Esophagus (tissue), 2 donors: ENCODE measurements around the gene NTMT1. TPM values are rescaled to one million over a fixed set of nuclear protein-coding genes. Genes with fewer than 3 reads are reported as not detected.

ENCODE experiments used
- H3K27ac ChIP-seq, 2 donors: one replicate each; pipeline ENCODE4 v1.5.1; 2013; ENCODE audit warnings: low read depth in 2 of 2, mild to moderate bottlenecking in 2 of 2, inconsistent platforms in 1 of 2, low read length in 1 of 2, moderate library complexity in 1 of 2
- H3K27me3 ChIP-seq, 2 donors: one replicate each; pipeline ENCODE4 v1.6.1; 2013; ENCODE audit warnings: low read length in 2 of 2, control low read depth in 1 of 2, mild to moderate bottlenecking in 1 of 2; ENCODE audit not compliant: insufficient read depth in 2 of 2, control insufficient read depth in 1 of 2
- H3K36me3 ChIP-seq, 2 donors: one replicate each; pipeline ENCODE4 v1.6.1; 2013; ENCODE audit warnings: low read length in 1 of 2; ENCODE audit not compliant: control insufficient read depth in 2 of 2, insufficient read depth in 2 of 2
- H3K4me1 ChIP-seq, 2 donors: one replicate each; pipeline ENCODE4 v1.6.1; 2013; ENCODE audit warnings: low read length in 1 of 2; ENCODE audit not compliant: control insufficient read depth in 2 of 2, insufficient read depth in 2 of 2
- H3K4me3 ChIP-seq, 2 donors: one replicate each; pipeline ENCODE4 v1.5.1; 2013; ENCODE audit warnings: low read length in 2 of 2, mild to moderate bottlenecking in 2 of 2, low read depth in 1 of 2, moderate library complexity in 1 of 2
- H3K9me3 ChIP-seq, 2 donors: one replicate each; pipeline ENCODE4 v1.6.1; 2013; ENCODE audit warnings: mild to moderate bottlenecking in 2 of 2, low read depth in 1 of 2, low read length in 1 of 2, moderate library complexity in 1 of 2; ENCODE audit not compliant: control insufficient read depth in 2 of 2, insufficient read depth in 1 of 2
- WGBS, 2 donors: extraction: QIAGEN DNeasy Blood & Tissue Kit; methylation state at CpG; one replicate each; pipeline ENCODE4 v1.1.7; 2013; 5-methylcytosine and 5-hydroxymethylcytosine counted together
- polyA plus RNA-seq, 2 donors: library from polyadenylated mRNA; stranded (reverse); fragments of 200-250 nt; gene quantifications; one replicate each; pipeline ENCODE4 v1.2.3, GENCODE V29; 2013
- donor health status: healthy with polysubstance abuse.
- donor health status: Bipolar disorder and iron deficiency.

Gene NTMT1, protein sequence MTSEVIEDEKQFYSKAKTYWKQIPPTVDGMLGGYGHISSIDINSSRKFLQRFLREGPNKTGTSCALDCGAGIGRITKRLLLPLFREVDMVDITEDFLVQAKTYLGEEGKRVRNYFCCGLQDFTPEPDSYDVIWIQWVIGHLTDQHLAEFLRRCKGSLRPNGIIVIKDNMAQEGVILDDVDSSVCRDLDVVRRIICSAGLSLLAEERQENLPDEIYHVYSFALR
- polyA plus RNA-seq: 10 to 100 TPM; 14.2 to 30.6 TPM

- 0 to 1% methylated on average over 54 to 55 of the region's 55 CpGs for WGBS, 2 donors
- H3K36me3 ChIP-seq: peaks cover 0 to 3% of the 10 kb centered on the region in 2 donors
- H3K27ac ChIP-seq: peak within 1 kb of the TSS; percentile 91 to 94
- no peaks in the 10 kb centered on the region for H3K27me3 ChIP-seq
- peaks cover 18% of the 10 kb centered on the region in 2 donors for H3K4me1 ChIP-seq
- peak within 1 kb of the TSS; percentile 74 to 86 for H3K4me3 ChIP-seq
- H3K9me3 ChIP-seq: no peaks in the 10 kb centered on the region
Observed at GRCh38 chr9:129626079-129626624, at the start of gene NTMT1. NTMT1 (plus strand) TSS chr9:129626163; CDS start chr9:129632704, 6,541 bp downstream.

DNA sequence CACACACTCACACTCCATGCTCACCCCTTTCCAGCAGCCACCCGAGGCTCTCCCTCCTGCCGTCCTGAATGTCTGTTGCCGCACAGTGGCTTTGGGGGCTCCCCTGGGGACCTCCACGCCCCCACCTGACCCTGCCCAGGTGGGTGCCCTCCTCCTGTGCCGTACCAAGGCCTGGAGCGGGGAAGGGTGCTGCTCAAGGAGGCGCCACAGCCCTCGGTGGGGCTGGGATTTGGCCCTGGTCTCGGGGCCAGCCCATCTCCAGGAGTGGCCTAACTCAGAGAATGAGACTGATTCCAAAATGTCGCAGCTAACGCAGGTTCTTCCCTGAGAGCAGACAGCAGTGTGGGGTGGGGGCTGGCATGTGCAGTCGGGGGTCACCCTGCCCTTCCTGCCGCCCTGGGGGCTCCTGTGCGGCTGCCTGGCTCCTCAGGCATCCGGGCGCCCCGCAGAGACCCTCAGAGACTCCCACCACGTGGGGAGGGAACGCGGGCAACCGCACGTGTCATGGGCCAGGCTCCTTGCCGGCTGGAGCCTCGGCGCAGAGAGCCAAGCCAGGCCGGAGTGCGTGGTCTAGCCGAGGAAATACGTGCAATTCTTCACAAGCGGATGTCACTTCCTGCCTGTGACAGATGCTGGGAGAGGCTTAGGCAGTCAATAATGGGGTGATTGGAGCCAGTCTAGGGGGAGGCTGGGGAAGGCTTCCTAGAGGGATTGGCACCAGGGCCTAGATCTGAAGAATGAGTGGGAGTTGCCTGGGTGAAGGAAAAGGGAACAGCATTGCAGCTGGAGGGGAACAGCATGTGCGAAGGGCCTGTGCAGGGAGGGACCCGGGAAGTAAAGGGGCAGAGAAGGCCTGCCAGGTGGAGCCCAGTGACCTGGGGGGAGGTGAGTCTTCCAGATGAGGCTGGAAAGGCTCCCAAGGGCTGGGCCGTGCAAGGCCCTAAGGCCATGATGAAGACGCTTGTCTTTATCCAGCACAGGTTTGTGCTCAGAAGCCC, 49.1 kb upstream of the NTMT1 start:
- H3K27ac ChIP-seq: no peak overlapping the region
- H3K4me1 ChIP-seq: peaks cover 0 to 10% of the 10 kb centered on the region in 2 donors
- no peaks in the 10 kb centered on the region for H3K27me3 ChIP-seq
- no peak overlapping the region for H3K4me3 ChIP-seq
- 70 to 76% methylated on average over 34 of the region's 34 CpGs for WGBS, 2 donors
- H3K9me3 ChIP-seq: peaks cover 0 to 2% of the 10 kb centered on the region in 2 donors
- H3K36me3 ChIP-seq: no peaks in the 10 kb centered on the region

- H3K4me1 ChIP-seq: peaks cover 0 to 2% of the 10 kb centered on the region in 2 donors
- H3K9me3 ChIP-seq: peaks cover 0 to 2% of the 10 kb centered on the region in 2 donors
- H3K27me3 ChIP-seq: no peaks in the 10 kb centered on the region
- WGBS, 2 donors: 89 to 91% methylated on average over 3 of the region's 3 CpGs
- H3K27ac ChIP-seq: no peak overlapping the region
- H3K36me3 ChIP-seq: no peaks in the 10 kb centered on the region
- no peak overlapping the region for H3K4me3 ChIP-seq
Observed at GRCh38 chr9:129579294-129579693, 46.7 kb upstream of the NTMT1 start.

DNA sequence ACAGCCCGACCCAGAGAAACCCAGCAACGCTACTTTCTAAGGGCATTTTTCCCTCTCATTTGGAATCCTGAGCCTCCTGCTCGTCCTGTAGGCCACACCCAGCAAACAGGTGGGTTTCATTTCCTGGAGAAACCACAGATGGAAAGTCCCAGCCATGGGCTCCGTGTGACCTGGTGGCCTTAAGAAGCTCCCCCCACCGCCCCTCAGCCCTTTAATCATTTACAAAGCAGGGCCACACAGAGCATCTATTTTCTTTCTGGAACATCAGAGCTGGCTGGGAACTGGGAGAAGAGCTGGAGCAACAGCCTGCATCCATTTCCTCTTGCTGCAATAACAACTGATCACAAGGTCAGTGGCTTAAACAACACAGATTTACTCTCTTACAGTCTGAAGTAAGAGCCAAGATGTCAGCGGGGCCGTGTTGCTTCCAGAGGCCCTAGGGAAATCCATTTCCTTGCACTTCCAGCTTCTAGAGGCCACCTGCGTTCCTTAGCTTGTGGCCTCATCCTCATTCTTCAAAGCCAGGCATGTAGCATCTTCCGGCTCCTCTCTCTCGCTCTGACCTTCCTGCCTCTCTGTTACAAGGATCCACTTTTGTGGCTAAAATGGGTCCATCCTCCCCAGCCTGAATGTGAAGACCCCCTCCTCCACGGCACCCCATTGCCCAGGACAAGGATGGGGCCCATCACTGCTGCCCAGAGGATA, 45.6 kb upstream of the NTMT1 start:
- Histone ChIP-seq H3K4me3 (no peak overlapping the region), H3K36me3 (no peaks in the 10 kb centered on the region), H3K27me3 (no peaks in the 10 kb centered on the region), H3K4me1 (peaks cover 0 to 2% of the 10 kb centered on the region in 2 donors), H3K27ac (no peak overlapping the region), H3K9me3 (peaks cover 0 to 2% of the 10 kb centered on the region in 2 donors)
- WGBS, 2 donors: 71 to 76% methylated on average over 11 of the region's 11 CpGs

GRCh38 chr9:129581505-129582189, 44.3 kb upstream of the NTMT1 start:
- WGBS, 2 donors: 80 to 81% methylated on average over 4 of the region's 4 CpGs
- H3K9me3 ChIP-seq: no peaks in the 10 kb centered on the region
- no peak overlapping the region for H3K27ac ChIP-seq
- no peak overlapping the region for H3K4me3 ChIP-seq
- no peaks in the 10 kb centered on the region for H3K27me3 ChIP-seq
- H3K4me1 ChIP-seq: peaks cover 0 to 2% of the 10 kb centered on the region in 2 donors
- no peaks in the 10 kb centered on the region for H3K36me3 ChIP-seq

DNA sequence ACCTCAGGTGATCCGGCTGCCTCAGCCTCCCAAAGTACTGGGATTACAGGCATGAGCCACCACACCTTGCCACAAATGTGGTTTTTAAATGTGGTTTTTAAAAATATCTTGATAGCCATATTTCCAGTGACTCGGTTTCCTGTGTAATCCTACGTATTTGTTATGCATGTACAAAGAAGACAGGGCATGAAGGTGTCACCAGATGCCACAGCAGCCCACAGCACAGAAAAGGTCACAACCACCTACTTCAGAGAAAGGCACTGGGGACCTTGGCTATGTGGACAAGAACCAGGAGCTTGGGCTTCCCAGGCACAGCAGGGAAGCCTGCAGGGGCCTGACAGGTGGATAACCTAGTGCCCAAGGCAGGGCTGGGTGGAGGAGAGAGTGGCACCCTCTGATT, 43.1 kb upstream of the NTMT1 start:
- no peak overlapping the region for H3K27ac ChIP-seq
- peaks cover 0 to 2% of the 10 kb centered on the region in 2 donors for H3K4me1 ChIP-seq
- H3K27me3 ChIP-seq: no peaks in the 10 kb centered on the region
- 78 to 82% methylated on average over 3 of the region's 3 CpGs for WGBS, 2 donors
- no peaks in the 10 kb centered on the region for H3K9me3 ChIP-seq
- H3K36me3 ChIP-seq: no peaks in the 10 kb centered on the region
- H3K4me3 ChIP-seq: no peak overlapping the region

DNA sequence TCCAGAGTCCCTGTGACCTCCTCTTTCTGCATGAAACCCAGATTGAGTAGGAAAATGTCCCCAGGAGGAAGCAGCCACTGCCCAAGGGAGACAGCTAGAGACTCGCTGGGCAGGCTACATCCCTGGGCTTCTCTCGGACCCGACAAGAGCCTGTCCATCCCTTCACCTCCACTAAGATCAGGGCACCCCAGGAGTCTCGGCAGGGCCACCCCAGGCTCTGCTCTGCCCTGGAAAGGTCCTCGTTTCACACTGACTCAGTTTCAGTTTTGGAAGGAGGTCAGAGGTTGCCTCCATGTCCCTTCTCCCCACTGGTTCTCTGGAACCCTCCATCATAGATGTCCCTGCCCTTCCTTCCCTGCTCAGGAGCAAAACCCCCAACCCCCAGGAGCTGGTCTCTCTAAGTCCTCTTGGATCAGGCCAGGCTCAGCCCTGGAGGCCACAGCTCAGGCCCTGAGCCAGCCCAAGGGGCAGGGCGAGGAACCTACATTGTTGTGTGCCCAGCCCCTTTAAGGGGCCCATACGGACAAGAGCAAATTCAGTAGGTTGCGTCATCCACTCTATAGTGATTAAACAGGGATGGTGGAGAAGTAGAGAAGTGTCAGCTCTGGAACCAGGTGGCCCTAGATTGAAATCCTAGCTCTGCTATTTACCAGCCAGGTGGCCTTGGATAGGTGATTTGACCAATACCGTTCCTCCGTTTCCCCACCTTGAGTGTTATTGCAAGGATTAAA, 42.5 kb upstream of the NTMT1 start:
- Histone ChIP-seq H3K4me3 (no peak overlapping the region), H3K4me1 (peaks cover 0 to 2% of the 10 kb centered on the region in 2 donors), H3K9me3 (no peaks in the 10 kb centered on the region), H3K27me3 (no peaks in the 10 kb centered on the region), H3K27ac (no peak overlapping the region), H3K36me3 (no peaks in the 10 kb centered on the region)
- 75 to 80% methylated on average over 10 of the region's 10 CpGs for WGBS, 2 donors

DNA sequence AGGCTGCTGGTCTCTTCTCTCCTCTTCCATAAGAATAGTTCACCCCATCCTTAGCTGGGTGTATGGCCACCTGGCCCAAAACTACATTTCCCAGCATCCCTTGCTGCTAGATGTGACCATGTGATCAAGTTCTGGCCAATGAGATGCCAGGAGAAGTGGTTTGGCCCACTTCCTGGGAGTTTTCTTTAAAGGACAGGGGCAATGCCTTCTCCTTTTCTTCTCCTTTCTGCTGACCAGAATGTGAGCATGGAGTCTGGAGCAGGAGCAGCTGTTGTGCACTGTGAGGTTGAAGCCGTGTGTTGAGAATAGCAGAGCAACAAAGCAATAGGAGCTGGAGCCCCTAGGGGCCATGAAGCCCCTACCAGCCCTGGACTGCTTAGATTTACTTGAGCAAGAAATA, 41.8 kb upstream of the NTMT1 start:
- no peak overlapping the region for H3K27ac ChIP-seq
- H3K9me3 ChIP-seq: no peaks in the 10 kb centered on the region
- H3K4me3 ChIP-seq: no peak overlapping the region
- no peaks in the 10 kb centered on the region for H3K36me3 ChIP-seq
- peaks cover 0 to 2% of the 10 kb centered on the region in 2 donors for H3K4me1 ChIP-seq
- no peaks in the 10 kb centered on the region for H3K27me3 ChIP-seq
- WGBS, 2 donors: 81 to 94% methylated on average over 1 of the region's 1 CpG
